Kidney (tissue), 14 donors: ENCODE measurements around the gene KIRREL3. TPM values are rescaled to one million over a fixed set of nuclear protein-coding genes. Genes with fewer than 3 reads are reported as not detected.
"Not testable (repeated sequence)": the region's sequence is repeated elsewhere in the genome, so short reads cannot be mapped to it uniquely, and the experiment has no call there.

Source experiments
- DNase-seq, 5 donors: peaks; one replicate each; pipeline ENCODE4 v3.0.0-alpha.2; 2013 to 2020
- FAIRE-seq: peaks from 2 replicates; lab custom pipeline; 2012; peaks lifted over from hg19 to GRCh38; lab: Jason Lieb, UNC
- H3K27ac ChIP-seq, 2 donors: one replicate each; pipeline ENCODE4 v1.7.0; 2013; ENCODE audit warnings: low read depth in 2 of 2, low read length in 2 of 2, inconsistent platforms in 1 of 2
- H3K27me3 ChIP-seq: one replicate; pipeline ENCODE4 v1.7.1; 2013; ENCODE audit warnings: low read length, inconsistent platforms; ENCODE audit not compliant: control insufficient read depth, insufficient read depth
- H3K36me3 ChIP-seq, 3 donors: one replicate each; pipeline versions ENCODE4 v1.7.0 to v1.7.1; 2013; ENCODE audit warnings: low read length in 3 of 3, control low read depth in 1 of 3, inconsistent platforms in 1 of 3; ENCODE audit not compliant: insufficient read depth in 3 of 3, control insufficient read depth in 2 of 3
- H3K4me1 ChIP-seq, 3 donors: one replicate each; pipeline versions ENCODE4 v1.7.0 to v1.7.1; 2013; ENCODE audit warnings: low read length in 3 of 3, inconsistent platforms in 1 of 3, low read depth in 1 of 3; ENCODE audit not compliant: control insufficient read depth in 2 of 3, insufficient read depth in 2 of 3
- H3K4me3 ChIP-seq, 3 donors: one replicate each; pipeline versions ENCODE4 v1.7.0 to v1.8.1; 2013; ENCODE audit warnings: low read length in 3 of 3, control low read depth in 1 of 3, inconsistent platforms in 1 of 3
- H3K9ac ChIP-seq, 3 donors: one replicate each; pipeline versions ENCODE4 v1.7.0 to v1.7.1; 2013; ENCODE audit warnings: low read length in 3 of 3, control low read depth in 1 of 3, inconsistent platforms in 1 of 3
- H3K9me3 ChIP-seq, 3 donors: one replicate each; pipeline versions ENCODE4 v1.7.0 to v1.7.1; 2013; ENCODE audit warnings: low read length in 3 of 3, control low read depth in 1 of 3, inconsistent platforms in 1 of 3; ENCODE audit not compliant: control insufficient read depth in 2 of 3, insufficient read depth in 1 of 3
- intact Hi-C: fragments of 100-400 bp; cut with DNase I; formaldehyde crosslinking; loops from one replicate; pipeline ENCODE4 v1.11.1; 2022
- microRNA-seq: library from miRNA; unstranded; fragments of <30 nt; microRNA quantifications from one replicate; pipeline ENCODE4 v1.2.0, GENCODE V29; 2020
- polyA plus RNA-seq: library from polyadenylated mRNA; stranded (reverse); fragments of 350-450 nt; fragmentation: Illumina TruSeq; extraction: RNeasy Lipid Tissue Mini Kit (QIAGEN cat#74804); gene quantifications from one replicate; pipeline ENCODE4 v1.2.3, GENCODE V29; 2014; ENCODE audit warnings: low read depth, low replicate concordance; ENCODE audit not compliant: insufficient read depth
- total RNA-seq: library from RNA; stranded (reverse); fragmentation: NEBNext Ultra II Directional; extraction: Animal tissue kit (Norgen Biotek cat#: 25700); gene quantifications from one replicate; pipeline ENCODE4 v1.2.1, GENCODE V29; 2021
- TF ChIP-seq, protein P1 (sequence below): IDR thresholded peaks from 3 replicates; pipeline ENCODE4 v1.5.1; 2012; ENCODE audit warnings: mild to moderate bottlenecking, moderate library complexity, borderline replicate concordance; ENCODE audit not compliant: insufficient read depth; ENCODE audit errors: extremely low read depth
- donor health status: control.
- donor health status: control.
- donor health status: control.
- donor health status: control.
- donor health status: control.
- donor health status: DM: yes; HTN: yes; CAD: no.
- donor health status: Normal renal cell carcinoma (clear cell type).

The KIRREL3 gene
- total and polyA plus RNA-seq, 2 donors from 2014 or later = 0.19 to 0.22 TPM

- TF ChIP-seq, protein P1, sequence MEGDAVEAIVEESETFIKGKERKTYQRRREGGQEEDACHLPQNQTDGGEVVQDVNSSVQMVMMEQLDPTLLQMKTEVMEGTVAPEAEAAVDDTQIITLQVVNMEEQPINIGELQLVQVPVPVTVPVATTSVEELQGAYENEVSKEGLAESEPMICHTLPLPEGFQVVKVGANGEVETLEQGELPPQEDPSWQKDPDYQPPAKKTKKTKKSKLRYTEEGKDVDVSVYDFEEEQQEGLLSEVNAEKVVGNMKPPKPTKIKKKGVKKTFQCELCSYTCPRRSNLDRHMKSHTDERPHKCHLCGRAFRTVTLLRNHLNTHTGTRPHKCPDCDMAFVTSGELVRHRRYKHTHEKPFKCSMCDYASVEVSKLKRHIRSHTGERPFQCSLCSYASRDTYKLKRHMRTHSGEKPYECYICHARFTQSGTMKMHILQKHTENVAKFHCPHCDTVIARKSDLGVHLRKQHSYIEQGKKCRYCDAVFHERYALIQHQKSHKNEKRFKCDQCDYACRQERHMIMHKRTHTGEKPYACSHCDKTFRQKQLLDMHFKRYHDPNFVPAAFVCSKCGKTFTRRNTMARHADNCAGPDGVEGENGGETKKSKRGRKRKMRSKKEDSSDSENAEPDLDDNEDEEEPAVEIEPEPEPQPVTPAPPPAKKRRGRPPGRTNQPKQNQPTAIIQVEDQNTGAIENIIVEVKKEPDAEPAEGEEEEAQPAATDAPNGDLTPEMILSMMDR = no peak
- peaks cover 0 to 5% (median 0%) of the 10 kb centered on the region in 3 donors for H3K4me1 ChIP-seq
- no peaks in the 10 kb centered on the region for H3K27me3 ChIP-seq
- H3K9ac ChIP-seq = no peak overlapping the region
- no peak overlapping the region for H3K4me3 ChIP-seq
- intact Hi-C loops = no loop called here
- H3K27ac ChIP-seq = no peak overlapping the region
- no peaks in the 10 kb centered on the region for H3K9me3 ChIP-seq
- FAIRE-seq (no peak), DNase-seq (no peak)
- no peaks in the 10 kb centered on the region for H3K36me3 ChIP-seq
Observed at GRCh38 chr11:126378763-126379162, 621.8 kb downstream of the KIRREL3 start.

DNA sequence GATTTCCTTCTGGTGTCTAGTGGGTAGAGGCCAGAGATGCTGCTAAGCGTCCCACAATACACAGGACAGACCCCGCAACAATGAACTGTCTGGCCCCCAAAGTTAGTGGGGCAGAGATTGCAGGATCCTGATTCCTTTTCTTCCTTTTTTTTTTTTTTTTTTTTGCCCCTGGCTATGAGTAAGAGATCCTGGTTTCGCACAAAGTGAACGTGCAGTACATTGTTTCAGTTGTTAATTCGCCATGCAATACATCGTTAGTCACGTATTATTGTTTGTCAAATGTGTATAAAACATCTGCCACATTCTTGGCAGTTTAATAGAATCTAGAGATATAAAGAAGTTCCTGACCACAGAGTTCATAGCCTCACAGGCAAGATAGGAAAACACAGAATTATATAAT lies 624.8 kb downstream of the KIRREL3 start:
- DNase-seq = peak in 1 of 5 donors; percentile 17
- FAIRE-seq = no peak

GRCh38 chr11:126374562-126375300 lies 625.8 kb downstream of the KIRREL3 start:
- H3K36me3 ChIP-seq, H3K9me3 ChIP-seq, intact Hi-C loops, H3K27ac ChIP-seq, DNase-seq, FAIRE-seq, H3K9ac ChIP-seq, H3K27me3 ChIP-seq, H3K4me3 ChIP-seq, H3K4me1 ChIP-seq: not testable (repeated sequence)

More for the DNA sequence above, 624.8 kb downstream of the KIRREL3 start:
- H3K4me1 ChIP-seq = peaks cover 0 to 5% (median 5%) of the 10 kb centered on the region in 3 donors
- intact Hi-C loops = no loop called here
- H3K9me3 ChIP-seq = no peaks in the 10 kb centered on the region
- H3K36me3 ChIP-seq = no peaks in the 10 kb centered on the region
- no peak overlapping the region for H3K4me3 ChIP-seq
- no peaks in the 10 kb centered on the region for H3K27me3 ChIP-seq
- TF ChIP-seq, protein P1 = no peak
- H3K27ac ChIP-seq = no peak overlapping the region
- H3K9ac ChIP-seq = no peak overlapping the region

- DNase-seq = peak in 2 of 5 donors; percentile 35 to 50
- H3K9me3 ChIP-seq, H3K27ac ChIP-seq, intact Hi-C loops, FAIRE-seq, H3K27me3 ChIP-seq, H3K9ac ChIP-seq, H3K4me1 ChIP-seq, H3K36me3 ChIP-seq, H3K4me3 ChIP-seq: not testable (repeated sequence)
Observed at GRCh38 chr11:126373389-126374066, 627.0 kb downstream of the KIRREL3 start.

Small RNAs within 50 kb of the gene (microRNA-seq; reads per million reads assigned to microRNA genes)
- not detected for gene MIR3167
